DND-41 (cell line): ENCODE data around the gene INO80.

Experiments used
- ATAC-seq: fragments of 200-7000 bp; cut with Tn5 transposase; 3 replicates; pipeline ENCODE4 v1.9.1; 2021; ENCODE audit warnings: low read depth; ENCODE audit not compliant: insufficient read depth
- DNase-seq: peaks from one replicate; pipeline ENCODE4 v3.0.0-alpha.2; 2020
- H2AFZ ChIP-seq: 2 replicates; pipeline ENCODE4 v1.6.0; 2012; ENCODE audit warnings: low read depth, low read length
- H3K27ac ChIP-seq: 2 replicates; pipeline ENCODE4 v1.5.1; 2012; ENCODE audit warnings: low read length, inconsistent platforms
- H3K27me3 ChIP-seq: fragments of 200-600 bp; sonication (generic); 2 replicates; pipeline ENCODE4 v1.6.0; 2012; ENCODE audit warnings: low read length, mild to moderate bottlenecking, inconsistent platforms; ENCODE audit not compliant: insufficient read depth, poor library complexity
- H3K36me3 ChIP-seq: 2 replicates; pipeline ENCODE4 v1.5.1; 2012; ENCODE audit warnings: low read length, inconsistent platforms; ENCODE audit not compliant: insufficient read depth
- H3K4me1 ChIP-seq: 2 replicates; pipeline ENCODE4 v1.5.1; 2012; ENCODE audit warnings: mild to moderate bottlenecking, low read length; ENCODE audit not compliant: insufficient read depth
- H3K4me2 ChIP-seq: 2 replicates; pipeline ENCODE4 v1.6.0; 2012; ENCODE audit warnings: mild to moderate bottlenecking, moderate library complexity, low read length, inconsistent platforms; ENCODE audit not compliant: insufficient read depth
- H3K4me3 ChIP-seq, 2 experiments: fragments of 200-600 bp in 1 of 2; shearing (Covaris generic) in 1 of 2; 2 replicates each; pipeline ENCODE4 v1.5.1; 2012 to 2016; ENCODE audit warnings: inconsistent platforms in 2 of 2, low read length in 2 of 2, mild to moderate bottlenecking in 2 of 2, low read depth in 1 of 2, moderate library complexity in 1 of 2
- H3K79me2 ChIP-seq: 2 replicates; pipeline ENCODE4 v1.6.0; 2012; ENCODE audit warnings: low read length, inconsistent platforms; ENCODE audit not compliant: insufficient read depth
- H3K9ac ChIP-seq: 2 replicates; pipeline ENCODE4 v1.6.0; 2012; ENCODE audit warnings: low read depth, mild to moderate bottlenecking, inconsistent platforms, low read length, moderate library complexity
- H3K9me3 ChIP-seq: 2 replicates; pipeline ENCODE4 v1.5.1; 2012; ENCODE audit warnings: low read length, moderate library complexity, mild to moderate bottlenecking, inconsistent platforms; ENCODE audit not compliant: insufficient read depth, severe bottlenecking
- H4K20me1 ChIP-seq: 2 replicates; pipeline ENCODE4 v1.6.0; 2012; ENCODE audit warnings: low read length; ENCODE audit not compliant: insufficient read depth
- EZH2 ChIP-seq: IDR thresholded peaks from 3 replicates; pipeline ENCODE4 v1.6.1; 2012; ENCODE audit warnings: borderline replicate concordance, low read depth, mild to moderate bottlenecking, moderate library complexity, low read length, inconsistent platforms; ENCODE audit not compliant: severe bottlenecking
- TF ChIP-seq, protein P1 (sequence below): IDR thresholded peaks from 2 replicates; pipeline ENCODE4 v1.5.1; 2012; ENCODE audit warnings: borderline replicate concordance, low read length, moderate library complexity, mild to moderate bottlenecking; ENCODE audit not compliant: poor library complexity, severe bottlenecking; ENCODE audit errors: extremely low read depth

Gene INO80

DNA sequence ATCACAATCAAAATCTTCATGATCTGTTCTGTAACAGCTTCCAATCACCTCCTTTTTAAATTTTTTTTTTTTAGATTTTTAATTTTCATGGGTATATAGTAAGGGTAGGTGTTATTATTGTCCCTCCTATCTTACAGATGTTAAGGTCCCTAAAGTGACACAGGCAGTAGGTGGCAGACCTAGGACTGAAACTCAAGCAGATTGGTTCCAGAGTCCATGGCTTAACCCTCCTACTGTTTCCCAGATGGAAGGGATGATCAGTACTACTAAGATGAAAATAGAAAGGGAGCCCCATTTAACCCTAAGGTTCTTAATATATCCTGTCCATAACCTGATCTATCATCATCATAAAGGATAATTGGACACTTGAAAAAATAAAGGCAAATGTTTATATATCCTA lies 105.7 kb downstream of the INO80 start:
- Histone ChIP-seq H3K36me3 (peaks cover 54% of the 10 kb centered on the region), H3K4me1 (no peaks in the 10 kb centered on the region), H2AFZ (no peak overlapping the region), H3K27me3 (no peaks in the 10 kb centered on the region), H4K20me1 (no peaks in the 10 kb centered on the region), H3K4me2 (no peak overlapping the region), H3K4me3 (no peak overlapping the region), H3K79me2 (no peaks in the 10 kb centered on the region), H3K9ac (no peak overlapping the region), H3K27ac (no peak overlapping the region), H3K9me3 (no peaks in the 10 kb centered on the region)
- DNase-seq (no peak), ATAC-seq (no peak)
- TF ChIP-seq EZH2 = no peak
- TF ChIP-seq, protein P1, sequence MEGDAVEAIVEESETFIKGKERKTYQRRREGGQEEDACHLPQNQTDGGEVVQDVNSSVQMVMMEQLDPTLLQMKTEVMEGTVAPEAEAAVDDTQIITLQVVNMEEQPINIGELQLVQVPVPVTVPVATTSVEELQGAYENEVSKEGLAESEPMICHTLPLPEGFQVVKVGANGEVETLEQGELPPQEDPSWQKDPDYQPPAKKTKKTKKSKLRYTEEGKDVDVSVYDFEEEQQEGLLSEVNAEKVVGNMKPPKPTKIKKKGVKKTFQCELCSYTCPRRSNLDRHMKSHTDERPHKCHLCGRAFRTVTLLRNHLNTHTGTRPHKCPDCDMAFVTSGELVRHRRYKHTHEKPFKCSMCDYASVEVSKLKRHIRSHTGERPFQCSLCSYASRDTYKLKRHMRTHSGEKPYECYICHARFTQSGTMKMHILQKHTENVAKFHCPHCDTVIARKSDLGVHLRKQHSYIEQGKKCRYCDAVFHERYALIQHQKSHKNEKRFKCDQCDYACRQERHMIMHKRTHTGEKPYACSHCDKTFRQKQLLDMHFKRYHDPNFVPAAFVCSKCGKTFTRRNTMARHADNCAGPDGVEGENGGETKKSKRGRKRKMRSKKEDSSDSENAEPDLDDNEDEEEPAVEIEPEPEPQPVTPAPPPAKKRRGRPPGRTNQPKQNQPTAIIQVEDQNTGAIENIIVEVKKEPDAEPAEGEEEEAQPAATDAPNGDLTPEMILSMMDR = no peak

DNA sequence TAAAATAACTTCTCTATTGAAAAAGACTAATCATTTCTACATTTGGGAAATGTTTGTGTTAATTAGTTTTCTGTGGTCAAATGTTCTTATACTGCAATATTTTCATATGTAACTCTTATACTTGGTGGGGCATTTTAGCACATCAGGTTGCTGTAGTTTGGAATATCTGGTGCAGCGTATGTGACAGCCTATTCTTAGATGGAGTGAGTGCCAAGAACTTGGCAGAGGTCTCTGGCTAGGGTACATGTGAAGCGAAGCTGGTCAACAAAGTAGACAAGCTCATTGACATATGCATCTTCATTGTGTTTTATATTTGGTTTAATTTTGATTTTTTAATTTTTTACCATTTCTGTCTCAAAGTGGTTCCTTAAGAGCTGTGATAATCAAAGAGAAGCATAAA lies 109.6 kb downstream of the INO80 start:
- Histone ChIP-seq H3K9ac (no peak overlapping the region), H3K4me2 (no peak overlapping the region), H3K9me3 (no peaks in the 10 kb centered on the region), H2AFZ (no peak overlapping the region), H3K79me2 (no peaks in the 10 kb centered on the region), H3K27ac (no peak overlapping the region), H3K4me1 (no peaks in the 10 kb centered on the region), H3K4me3 (no peak overlapping the region), H4K20me1 (no peaks in the 10 kb centered on the region), H3K27me3 (no peaks in the 10 kb centered on the region), H3K36me3 (peaks cover 47% of the 10 kb centered on the region)
- TF ChIP-seq, protein P1 = no peak
- no peak for TF ChIP-seq EZH2
- DNase-seq (no peak), ATAC-seq (no peak)

DNA sequence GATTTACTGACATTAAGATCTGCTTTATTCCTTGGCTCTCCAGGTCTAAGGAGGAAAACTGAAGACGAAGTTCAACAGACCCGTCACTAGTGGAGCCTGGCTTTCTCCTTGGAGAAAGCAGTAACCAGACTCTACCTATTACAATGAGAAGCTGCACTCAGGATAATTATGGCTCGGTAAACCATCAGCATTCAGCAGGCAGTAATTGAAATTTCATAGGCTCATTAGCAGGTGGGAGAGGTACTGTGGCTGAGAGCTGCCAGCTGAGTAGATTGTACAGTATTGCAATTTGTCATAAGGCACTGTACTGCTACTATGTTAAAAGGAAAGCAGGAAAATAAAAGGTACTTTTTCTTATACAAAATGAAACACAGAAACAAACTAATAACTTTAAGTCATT lies 111.6 kb downstream of the INO80 start:
- no peaks in the 10 kb centered on the region for H3K4me1 ChIP-seq
- H3K4me2 ChIP-seq = no peak overlapping the region
- H4K20me1 ChIP-seq = no peaks in the 10 kb centered on the region
- H3K9ac ChIP-seq = no peak overlapping the region
- H3K27me3 ChIP-seq = no peaks in the 10 kb centered on the region
- no peak for TF ChIP-seq EZH2
- TF ChIP-seq, protein P1 = no peak
- DNase-seq (no peak), ATAC-seq (no peak)
- H3K36me3 ChIP-seq = peaks cover 53% of the 10 kb centered on the region
- no peak overlapping the region for H2AFZ ChIP-seq
- no peaks in the 10 kb centered on the region for H3K9me3 ChIP-seq
- H3K4me3 ChIP-seq = no peak overlapping the region
- H3K79me2 ChIP-seq = no peaks in the 10 kb centered on the region
- H3K27ac ChIP-seq = no peak overlapping the region

DNA sequence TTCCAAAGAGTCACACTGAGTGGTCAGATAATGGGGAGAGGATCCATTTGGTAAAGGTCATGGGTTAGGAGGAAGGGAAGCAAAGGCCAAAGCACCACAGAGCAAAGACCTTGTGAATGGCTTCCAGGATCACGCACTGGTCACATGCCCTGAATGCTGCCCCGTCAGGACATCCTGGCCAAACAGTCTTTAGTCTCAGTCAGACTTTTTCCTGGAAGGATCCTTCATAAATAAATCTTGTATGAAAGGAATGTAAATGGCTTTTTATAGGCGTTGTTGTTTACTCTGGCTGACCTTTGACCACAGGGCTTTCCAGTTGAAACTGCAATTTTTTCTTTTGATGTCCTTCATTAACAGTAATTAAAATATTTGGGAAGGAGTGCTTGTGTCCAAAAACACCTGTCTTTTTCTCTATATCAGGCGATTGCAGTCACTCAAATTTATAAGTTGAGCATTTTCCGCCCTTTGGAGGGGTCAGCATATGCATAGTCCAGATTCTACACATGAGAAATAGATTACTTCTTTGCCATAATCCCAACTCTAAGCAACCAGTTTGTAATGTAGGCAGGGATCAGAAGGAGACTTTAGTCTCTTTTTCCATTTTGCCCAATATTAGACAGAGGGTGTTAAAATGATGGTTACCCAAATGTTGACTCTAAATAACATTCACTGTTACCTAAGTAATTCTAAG lies 114.4 kb downstream of the INO80 start:
- ATAC-seq (no peak), DNase-seq (no peak)
- H4K20me1 ChIP-seq = no peaks in the 10 kb centered on the region
- H3K4me2 ChIP-seq = no peak overlapping the region
- no peak overlapping the region for H3K9ac ChIP-seq
- no peaks in the 10 kb centered on the region for H3K9me3 ChIP-seq
- H2AFZ ChIP-seq = no peak overlapping the region
- H3K27ac ChIP-seq = no peak overlapping the region
- no peaks in the 10 kb centered on the region for H3K79me2 ChIP-seq
- no peaks in the 10 kb centered on the region for H3K27me3 ChIP-seq
- H3K4me1 ChIP-seq = no peaks in the 10 kb centered on the region
- H3K36me3 ChIP-seq = peaks cover 60% of the 10 kb centered on the region
- H3K4me3 ChIP-seq = no peak overlapping the region
- TF ChIP-seq, protein P1 = no peak
- no peak for TF ChIP-seq EZH2
